H9 (cell line): ENCODE results near the gene XYLB. TPM values are rescaled to one million over a fixed set of nuclear protein-coding genes. Genes with fewer than 3 reads are reported as not detected.

Experiments
- DNase-seq: peaks from one replicate; pipeline ENCODE4 v3.0.0-alpha.2; 2017
- H2AFZ ChIP-seq: one replicate; pipeline ENCODE4 v1.6.1; 2013; ENCODE audit warnings: mild to moderate bottlenecking, low read length, control low read depth, moderate library complexity
- H2AK5ac ChIP-seq: 2 replicates; pipeline ENCODE4 v1.6.1; 2013; ENCODE audit warnings: low read length, control low read depth, mixed read lengths; ENCODE audit not compliant: insufficient read length
- H2BK120ac ChIP-seq: one replicate; pipeline ENCODE4 v1.6.1; 2013; ENCODE audit warnings: low read depth, mild to moderate bottlenecking, low read length, control low read depth, inconsistent platforms; ENCODE audit not compliant: poor library complexity, severe bottlenecking
- H2BK12ac ChIP-seq: 2 replicates; pipeline ENCODE4 v1.6.1; 2013; ENCODE audit warnings: low read length, control low read depth, mixed read lengths, low read depth; ENCODE audit not compliant: insufficient read length
- H2BK15ac ChIP-seq: 2 replicates; pipeline ENCODE4 v1.6.1; 2013; ENCODE audit warnings: low read depth, low read length, control low read depth
- H2BK20ac ChIP-seq: one replicate; pipeline ENCODE4 v1.6.1; 2013; ENCODE audit warnings: low read depth, mild to moderate bottlenecking, low read length, control low read depth, inconsistent platforms; ENCODE audit not compliant: poor library complexity, severe bottlenecking
- H2BK5ac ChIP-seq: 2 replicates; pipeline ENCODE4 v1.6.1; 2013; ENCODE audit warnings: low read length, control low read depth, mixed read lengths; ENCODE audit not compliant: insufficient read length
- H3K14ac ChIP-seq: 2 replicates; pipeline ENCODE4 v1.6.1; 2013; ENCODE audit warnings: low read length, control low read depth; ENCODE audit not compliant: insufficient read depth
- H3K18ac ChIP-seq: 2 replicates; pipeline ENCODE4 v1.6.1; 2013; ENCODE audit warnings: low read depth, mild to moderate bottlenecking, mixed read lengths, low read length, control low read depth; ENCODE audit not compliant: insufficient read length
- H3K23ac ChIP-seq: 2 replicates; pipeline ENCODE4 v1.6.1; 2013; ENCODE audit warnings: low read length, control low read depth, mixed read lengths, low read depth; ENCODE audit not compliant: insufficient read length
- H3K23me2 ChIP-seq: 2 replicates; pipeline ENCODE4 v1.6.1; 2013; ENCODE audit warnings: low read depth, mild to moderate bottlenecking, mixed read lengths, low read length, control low read depth; ENCODE audit not compliant: insufficient read length, poor library complexity, severe bottlenecking
- H3K27ac ChIP-seq: 2 replicates; pipeline ENCODE4 v1.5.1; 2013; ENCODE audit warnings: low read length, control low read depth, mixed read lengths, low read depth; ENCODE audit not compliant: insufficient read length
- H3K27me3 ChIP-seq: 2 replicates; pipeline ENCODE4 v1.6.1; 2013; ENCODE audit warnings: low read length, control low read depth, inconsistent platforms; ENCODE audit not compliant: insufficient read depth
- H3K4ac ChIP-seq: 2 replicates; pipeline ENCODE4 v1.6.1; 2013; ENCODE audit warnings: low read depth, mild to moderate bottlenecking, control low read depth, inconsistent platforms, low read length, moderate library complexity
- H3K4me1 ChIP-seq: 2 replicates; pipeline ENCODE4 v1.6.1; 2013; ENCODE audit warnings: low read length, control low read depth, inconsistent platforms; ENCODE audit not compliant: insufficient read depth
- H3K4me2 ChIP-seq: 2 replicates; pipeline ENCODE4 v1.6.1; 2013; ENCODE audit warnings: low read length, control low read depth, mixed read lengths; ENCODE audit not compliant: insufficient read length, insufficient read depth
- H3K56ac ChIP-seq: 2 replicates; pipeline ENCODE4 v1.6.1; 2013; ENCODE audit warnings: low read depth, mild to moderate bottlenecking, mixed read lengths, low read length, control low read depth; ENCODE audit not compliant: insufficient read length
- H3K79me1 ChIP-seq: 2 replicates; pipeline ENCODE4 v1.6.1; 2013; ENCODE audit warnings: low read depth, mild to moderate bottlenecking, moderate library complexity, low read length, control low read depth, inconsistent platforms; ENCODE audit not compliant: insufficient read depth, poor library complexity, severe bottlenecking
- H3K79me2 ChIP-seq: 2 replicates; pipeline ENCODE4 v1.6.1; 2013; ENCODE audit warnings: low read length, control low read depth, inconsistent platforms; ENCODE audit not compliant: insufficient read depth
- H3K9ac ChIP-seq: 2 replicates; pipeline ENCODE4 v1.6.1; 2013; ENCODE audit warnings: low read length, control low read depth, mixed read lengths; ENCODE audit not compliant: insufficient read length; ENCODE audit errors: extremely low read depth
- H3K9me3 ChIP-seq: one replicate; pipeline ENCODE4 v1.6.1; 2013; ENCODE audit warnings: low read depth, low read length, inconsistent platforms; ENCODE audit not compliant: control insufficient read depth
- H3T11ph ChIP-seq: one replicate; pipeline ENCODE4 v1.6.1; 2013; ENCODE audit warnings: mild to moderate bottlenecking, low read length, control low read depth, inconsistent platforms
- H4K20me1 ChIP-seq: one replicate; pipeline ENCODE4 v1.6.1; 2013; ENCODE audit not compliant: control insufficient read depth, insufficient read length, insufficient read depth
- H4K5ac ChIP-seq: 2 replicates; pipeline ENCODE4 v1.6.1; 2013; ENCODE audit warnings: low read depth, mild to moderate bottlenecking, mixed read lengths, low read length, control low read depth; ENCODE audit not compliant: insufficient read length
- H4K8ac ChIP-seq: replicated peaks from 2 replicates; pipeline ENCODE4 v1.6.1; 2013; ENCODE audit warnings: low read length, control low read depth, mixed read lengths, low read depth; ENCODE audit not compliant: insufficient read length
- H4K91ac ChIP-seq: 2 replicates; pipeline ENCODE4 v1.6.1; 2013; ENCODE audit warnings: low read depth, mild to moderate bottlenecking, moderate library complexity, mixed read lengths, low read length, control low read depth; ENCODE audit not compliant: insufficient read length
- H3K27ac Mint-ChIP-seq, 3 experiments: 2 replicates in 2 of 3; 3 replicates in 1 of 3; pipeline ENCODE4 v1.8.0; 2020 to 2021; ENCODE audit warnings: mixed read lengths in 3 of 3, mild to moderate bottlenecking in 1 of 3, moderate library complexity in 1 of 3
- H3K27me3 Mint-ChIP-seq: 2 replicates; pipeline ENCODE4 v1.8.0; 2021; ENCODE audit warnings: low read depth, mild to moderate bottlenecking, moderate library complexity, mixed read lengths
- H3K36me3 Mint-ChIP-seq, 3 experiments: 2 replicates in 2 of 3; 3 replicates in 1 of 3; pipeline ENCODE4 v1.8.0; 2020 to 2021; ENCODE audit warnings: low read depth in 3 of 3, mixed read lengths in 3 of 3; ENCODE audit not compliant: insufficient read depth in 1 of 3
- H3K4me1 Mint-ChIP-seq, 2 experiments: 2 replicates each; pipeline ENCODE4 v1.8.0; 2020; ENCODE audit warnings: mixed read lengths in 2 of 2
- H3K4me3 Mint-ChIP-seq, 2 experiments: 2 replicates in 1 of 2; 3 replicates in 1 of 2; pipeline ENCODE4 v1.8.0; 2020 to 2021; ENCODE audit warnings: mild to moderate bottlenecking in 2 of 2, mixed read lengths in 2 of 2, moderate library complexity in 1 of 2
- H3K9me3 Mint-ChIP-seq, 2 experiments: 2 replicates in 1 of 2; 3 replicates in 1 of 2; pipeline ENCODE4 v1.8.0; 2020; ENCODE audit warnings: mild to moderate bottlenecking in 2 of 2, mixed read lengths in 2 of 2, moderate library complexity in 1 of 2
- CTCF ChIP-seq: fragments of 200-600 bp; sonication (generic); conservative IDR thresholded peaks from 3 replicates; pipeline ENCODE4 v1.8.0; 2021; ENCODE audit warnings: antibody characterized with exemption, mild to moderate bottlenecking
- WGBS: extraction: QIAGEN DNeasy Blood & Tissue Kit; methylation state at CpG from one replicate; pipeline ENCODE4 v1.1.7; 2013; ENCODE audit warnings: missing lambda C conversion rate, low lambda C conversion rate, mixed read lengths; ENCODE audit not compliant: insufficient read length; ENCODE audit errors: extremely low coverage; 5-methylcytosine and 5-hydroxymethylcytosine counted together
- total RNA-seq: library from RNA; stranded (reverse); gene quantifications from 2 replicates; pipeline ENCODE4 v1.2.1, GENCODE V29; 2021

XYLB gene
- total RNA-seq, 1 experiment from 2014 or later, result 2.6 TPM

DNA sequence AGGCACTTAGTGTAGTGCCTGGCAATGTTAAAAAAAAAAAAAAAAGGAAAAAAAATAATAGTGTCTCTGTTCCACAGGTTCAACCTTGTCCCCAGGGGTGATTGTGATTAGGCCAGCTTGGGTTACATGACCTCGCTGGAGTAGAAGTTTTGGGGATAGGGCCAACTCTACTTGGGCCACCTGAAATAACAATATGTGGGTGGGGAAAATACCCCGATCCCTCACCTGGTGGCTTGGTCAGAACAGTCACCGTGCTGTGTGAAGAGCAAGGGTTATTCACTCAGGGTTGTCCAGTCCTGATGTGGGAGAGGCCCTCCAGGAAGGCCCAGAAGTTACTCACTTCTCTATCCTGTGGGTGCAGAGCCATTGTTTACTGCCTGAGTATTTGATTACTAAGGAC, 19.5 kb downstream of the XYLB start:
- Histone ChIP-seq H2BK5ac (no peak overlapping the region), H3K27me3 (no peaks in the 10 kb centered on the region), H4K91ac (no peak overlapping the region), H4K20me1 (no peaks in the 10 kb centered on the region), H3K4me1 (no peaks in the 10 kb centered on the region), H2BK120ac (no peak overlapping the region), H2AK5ac (no peak overlapping the region), H2BK20ac (no peak overlapping the region), H2AFZ (no peak overlapping the region), H3K14ac (no peak overlapping the region), H3T11ph (no peak overlapping the region), H3K9me3 (peaks cover 5% of the 10 kb centered on the region), H3K27ac (no peak overlapping the region), H3K56ac (no peak overlapping the region), H3K4me2 (no peak overlapping the region), H3K18ac (no peak overlapping the region), H3K23me2 (no peaks in the 10 kb centered on the region), H3K79me2 (no peaks in the 10 kb centered on the region), H3K23ac (no peak overlapping the region), H2BK15ac (no peak overlapping the region), H4K8ac (no peak overlapping the region), H3K79me1 (no peaks in the 10 kb centered on the region), H3K9ac (no peak overlapping the region), H3K4ac (no peak overlapping the region), H4K5ac (no peak overlapping the region), H2BK12ac (no peak overlapping the region)
- no peak for DNase-seq
- Mint-ChIP-seq H3K4me1 (no peaks in the 10 kb centered on the region), H3K27me3 (no peaks in the 10 kb centered on the region; the same call in 1 of the 2 replicates), H3K36me3 (peaks cover 27 to 39% (median 28%) of the 10 kb centered on the region in 3 experiments), H3K9me3 (peaks cover 5 to 10% of the 10 kb centered on the region in 2 experiments; a peak in 4 of 5 replicates), H3K27ac (no peak overlapping the region), H3K4me3 (no peak overlapping the region)
- no CpG with 5 or more reads among the region's 3 CpGs for WGBS
- TF ChIP-seq CTCF, result no peak
